CD4-positive, alpha-beta T cell treated with Interleukin-6 for 4 hours (primary cell): ENCODE measurements around the gene PARD3.

Experiments used
- DNase-seq: peaks from one replicate; pipeline ENCODE4 v3.0.0-alpha.2; 2020; ENCODE audit warnings: mixed read lengths

Gene PARD3

DNA sequence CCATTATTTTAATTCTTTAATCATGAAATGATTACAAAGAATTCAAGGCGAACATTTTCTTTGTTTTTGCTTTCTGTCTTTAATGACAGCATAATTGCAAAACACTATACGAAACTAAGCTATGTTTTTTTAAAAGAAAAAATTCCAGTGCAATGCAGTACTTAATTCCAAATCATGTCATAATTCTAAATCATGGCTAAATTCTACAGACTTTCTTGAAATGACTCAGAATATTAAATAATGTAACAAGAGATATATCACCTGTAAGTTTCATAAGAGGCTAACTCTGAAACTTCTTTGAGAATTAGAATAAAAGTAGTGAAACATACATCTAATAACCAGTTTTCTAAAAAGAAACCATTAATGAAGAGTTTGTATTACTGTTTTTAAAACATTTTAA, 671.6 kb downstream of the PARD3 start:
- no peak for DNase-seq

DNA sequence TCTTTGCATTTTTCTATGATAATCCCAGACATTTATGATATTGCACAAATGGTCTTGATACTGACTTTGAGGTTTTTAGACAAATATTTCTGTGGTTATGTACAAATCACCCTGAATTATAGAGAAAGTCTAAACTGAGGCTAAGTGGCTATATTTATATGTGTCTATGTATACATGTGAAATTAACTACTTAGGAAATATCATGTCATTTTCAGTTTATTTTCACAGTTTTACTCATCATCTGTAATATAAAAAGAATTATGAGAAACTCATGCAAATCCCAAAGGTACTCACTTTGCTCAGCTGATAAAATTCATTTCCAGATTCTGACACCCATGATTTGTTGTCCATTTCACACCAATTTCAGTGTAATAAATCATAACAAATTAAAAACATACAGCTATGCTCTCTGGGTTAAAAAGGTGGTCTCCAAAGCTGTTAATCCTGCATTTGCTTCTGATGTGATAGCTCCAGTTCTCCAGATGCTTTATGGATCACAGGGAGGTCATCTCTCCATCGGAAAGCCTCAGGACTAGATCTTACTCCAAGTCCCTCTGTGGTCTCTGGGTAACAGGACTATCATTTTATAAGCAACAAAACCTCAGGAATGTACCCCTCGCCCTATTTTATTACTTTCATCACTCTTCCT, 673.9 kb downstream of the PARD3 start:
- DNase-seq: no peak

GRCh38 chr10:34139559-34139958, 675.5 kb downstream of the PARD3 start:
- no peak for DNase-seq

DNA sequence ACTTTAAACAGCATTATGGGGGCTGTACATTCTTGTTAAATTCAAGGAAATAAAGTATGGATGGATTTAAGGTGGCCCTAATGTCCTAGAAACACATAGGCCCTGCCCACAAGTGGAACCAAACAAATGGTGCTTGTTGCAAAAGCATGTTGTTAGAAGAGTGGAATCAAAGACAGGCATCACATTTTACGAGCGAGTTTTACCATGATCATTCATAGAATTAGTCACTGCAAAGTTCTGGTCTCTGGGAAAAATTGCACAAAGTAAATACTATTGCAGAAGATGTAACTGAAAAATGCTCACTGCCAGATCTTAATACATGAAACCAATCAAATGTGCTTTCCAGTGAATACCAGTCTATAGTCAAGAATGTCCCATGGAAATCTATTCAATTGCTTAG, 677.1 kb downstream of the PARD3 start:
- DNase-seq: no peak

DNA sequence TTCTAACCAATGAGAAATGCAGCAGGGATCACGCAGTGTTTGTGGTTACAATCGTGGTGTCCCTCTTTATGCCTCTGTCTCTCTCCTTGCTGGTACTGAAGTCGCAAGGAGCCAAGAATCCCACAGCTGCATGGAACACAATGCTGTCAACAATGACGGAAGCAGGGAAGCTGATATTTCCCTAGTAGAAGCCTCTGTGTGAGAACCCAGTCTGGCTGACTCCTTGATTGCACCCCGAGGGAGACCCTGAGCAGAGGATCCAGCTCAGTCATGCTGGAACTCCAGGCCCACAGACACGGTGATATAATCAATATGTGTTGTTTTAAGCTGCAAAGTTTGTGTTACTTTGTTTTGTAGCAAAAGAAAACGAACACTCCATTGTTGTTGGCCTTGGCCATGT, 677.9 kb downstream of the PARD3 start:
- no peak for DNase-seq

GRCh38 chr10:34135515-34135914, 679.6 kb downstream of the PARD3 start:
- DNase-seq: no peak

DNA sequence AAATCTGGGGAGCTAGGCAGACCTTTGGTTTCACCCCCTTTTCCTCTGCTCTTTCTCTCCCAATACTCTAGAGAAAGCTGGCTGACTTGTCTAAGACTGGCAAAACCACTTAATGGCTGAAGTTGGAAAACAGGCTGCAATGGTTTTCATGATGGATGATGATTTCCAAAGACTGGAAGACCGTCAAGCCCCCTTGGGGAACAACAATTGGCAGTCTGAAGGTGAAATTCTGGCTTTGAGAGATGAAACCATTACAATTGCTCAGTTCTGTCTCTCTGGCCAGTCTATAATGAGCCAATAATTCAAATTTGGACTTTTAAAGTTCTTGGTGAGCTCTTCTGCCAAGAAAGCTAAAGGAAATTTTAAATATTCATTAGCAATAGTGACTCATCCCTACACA, 680.5 kb downstream of the PARD3 start:
- no peak for DNase-seq

DNA sequence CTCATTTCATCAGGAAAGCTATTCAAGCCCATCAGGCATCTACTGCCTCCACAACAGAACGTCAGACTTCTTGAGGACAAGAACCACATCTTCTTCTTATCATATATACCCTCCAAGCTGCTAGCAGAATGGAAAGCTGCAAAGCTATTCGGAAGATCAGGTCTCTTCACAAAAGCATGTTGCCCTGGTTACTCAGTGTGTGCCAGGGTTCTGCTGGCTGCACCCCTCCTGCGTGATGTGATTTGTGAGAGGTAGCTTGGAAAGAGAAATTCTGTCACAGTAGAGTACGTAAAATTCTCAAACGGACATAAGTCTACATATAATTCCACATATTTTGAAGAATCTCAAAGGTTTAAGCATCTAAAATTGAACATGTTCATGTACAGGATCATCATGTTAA, 681.7 kb downstream of the PARD3 start:
- DNase-seq: no peak

DNA sequence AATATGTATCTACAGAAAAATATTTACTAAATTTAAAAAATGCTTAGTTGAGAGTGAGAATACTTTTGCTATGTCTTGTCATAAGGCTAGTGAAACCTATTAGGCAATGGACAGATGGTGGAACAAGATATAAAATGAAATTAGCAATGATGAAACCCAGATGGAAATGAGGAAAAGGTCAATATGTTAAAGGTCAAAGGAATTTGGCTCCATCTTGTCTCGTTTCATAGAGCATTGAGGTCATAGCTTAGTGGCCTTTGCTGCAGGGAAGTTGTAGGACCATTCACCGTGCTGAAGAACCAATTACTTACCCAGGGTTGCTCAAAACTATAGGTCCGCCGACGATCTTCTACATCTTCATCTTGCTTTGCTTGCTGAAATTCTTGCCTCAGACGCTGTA, 683.9 kb downstream of the PARD3 start:
- DNase-seq: no peak

DNA sequence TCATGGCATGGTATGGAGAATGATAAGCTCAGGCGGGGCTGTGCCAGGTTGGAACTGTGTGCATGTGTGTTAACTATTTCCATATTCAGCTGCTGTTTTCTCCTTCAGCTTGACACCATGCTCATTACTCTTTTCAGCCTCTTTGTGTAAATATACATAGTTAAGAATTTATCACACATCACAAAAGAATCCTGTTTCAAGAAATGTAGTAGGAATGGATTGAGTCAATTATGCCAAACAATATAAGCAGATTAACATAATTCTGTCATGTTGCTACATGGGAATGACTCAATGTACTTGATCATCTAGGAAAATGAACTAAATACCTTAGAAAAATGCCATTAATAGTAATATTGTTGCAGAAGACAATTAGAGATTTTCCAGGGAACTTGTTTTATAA, 687.4 kb downstream of the PARD3 start:
- DNase-seq: no peak

DNA sequence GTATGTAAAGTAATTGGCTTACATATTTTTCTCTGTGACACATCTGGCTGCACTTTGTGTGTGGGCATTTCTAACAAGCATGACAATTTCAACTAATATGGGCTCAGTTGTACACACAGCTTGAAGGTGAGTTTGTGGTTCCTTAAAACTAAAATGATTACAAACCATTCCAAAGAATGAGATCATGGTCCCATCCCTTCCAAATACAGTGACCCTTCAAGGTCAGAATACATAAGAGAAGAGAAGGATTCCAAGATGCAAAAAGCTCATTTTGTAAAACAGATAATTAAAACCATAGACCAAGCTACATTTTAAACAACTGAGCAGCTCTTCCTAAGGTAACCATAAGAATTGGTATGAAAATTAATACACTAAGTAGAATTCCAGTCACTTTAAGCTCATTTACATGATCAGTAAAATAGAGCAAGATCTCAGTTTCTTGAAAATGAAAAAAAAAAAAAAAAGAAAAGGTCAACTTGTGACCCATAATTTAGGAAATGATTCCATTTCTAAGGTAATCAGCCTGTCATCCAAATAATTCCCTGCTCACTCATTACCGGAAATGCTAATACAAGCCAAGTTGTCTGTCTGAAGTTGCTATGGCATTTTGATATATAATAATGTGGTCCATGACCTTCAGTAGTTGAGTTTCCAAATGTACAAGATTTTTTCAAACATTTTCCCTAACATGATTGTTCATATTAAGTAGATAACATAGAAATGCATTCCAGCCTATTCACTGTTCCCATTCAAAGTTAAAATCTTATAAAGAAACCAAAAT, 688.5 kb downstream of the PARD3 start:
- no peak for DNase-seq

- DNase-seq: no peak
Measured at GRCh38 chr10:34125702-34126101, 689.4 kb downstream of the PARD3 start.

DNA sequence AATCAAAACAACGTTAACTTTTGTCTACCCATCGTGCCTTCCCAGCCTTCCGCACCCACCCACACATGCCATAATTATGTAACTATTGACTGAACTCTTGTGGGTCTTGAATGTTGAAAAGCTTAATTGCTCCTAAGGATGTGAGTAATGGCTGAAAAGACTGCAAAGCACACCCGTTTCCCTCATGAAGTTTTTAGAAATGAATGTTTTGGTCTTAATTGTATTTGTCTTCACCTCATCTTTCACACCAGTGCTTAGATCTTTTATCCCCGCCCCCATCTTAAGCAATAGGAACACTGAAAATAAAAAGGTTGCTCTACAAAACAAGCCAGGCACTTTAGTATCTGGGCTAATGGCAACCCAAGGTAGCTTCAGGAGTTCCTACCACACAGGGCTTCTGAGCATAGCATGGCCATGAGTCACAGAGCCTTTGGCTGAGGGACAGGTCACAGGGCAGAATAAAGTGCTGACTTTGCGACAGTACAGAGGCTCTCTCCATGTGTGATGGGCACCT, 690.5 kb downstream of the PARD3 start:
- no peak for DNase-seq

- DNase-seq: no peak
Measured at GRCh38 chr10:34121781-34122622, 693.1 kb downstream of the PARD3 start.

DNA sequence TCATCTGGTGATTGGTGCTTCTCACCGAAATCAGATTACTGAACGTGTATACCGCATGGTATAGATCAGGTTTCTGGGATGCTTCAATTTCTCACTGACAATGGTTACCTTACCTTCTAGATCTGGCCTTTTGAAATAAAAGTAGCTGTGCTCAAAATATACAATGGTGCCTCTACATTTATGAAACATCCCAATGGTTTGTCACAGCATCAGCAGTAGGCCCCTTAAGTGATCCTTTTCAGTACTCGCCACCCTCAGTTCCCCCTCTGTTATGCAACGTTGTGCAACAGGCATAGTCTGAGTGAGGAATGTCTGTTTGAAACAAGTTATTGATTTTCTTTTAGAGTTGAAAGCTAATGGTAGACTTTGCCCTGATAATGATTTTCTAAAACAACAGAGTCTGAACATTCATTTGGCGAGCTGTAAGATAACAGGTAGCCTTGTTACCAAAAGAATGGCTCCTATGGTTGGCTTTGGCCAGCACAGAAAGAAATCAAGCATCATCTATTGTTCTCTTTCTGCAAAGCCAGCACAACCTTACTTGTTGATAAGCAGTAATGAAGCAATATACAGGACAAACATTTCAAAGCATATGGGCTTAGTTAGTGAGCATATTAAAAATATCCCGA, 693.9 kb downstream of the PARD3 start:
- DNase-seq: no peak

GRCh38 chr10:34119456-34119855, 695.6 kb downstream of the PARD3 start:
- DNase-seq: no peak

DNA sequence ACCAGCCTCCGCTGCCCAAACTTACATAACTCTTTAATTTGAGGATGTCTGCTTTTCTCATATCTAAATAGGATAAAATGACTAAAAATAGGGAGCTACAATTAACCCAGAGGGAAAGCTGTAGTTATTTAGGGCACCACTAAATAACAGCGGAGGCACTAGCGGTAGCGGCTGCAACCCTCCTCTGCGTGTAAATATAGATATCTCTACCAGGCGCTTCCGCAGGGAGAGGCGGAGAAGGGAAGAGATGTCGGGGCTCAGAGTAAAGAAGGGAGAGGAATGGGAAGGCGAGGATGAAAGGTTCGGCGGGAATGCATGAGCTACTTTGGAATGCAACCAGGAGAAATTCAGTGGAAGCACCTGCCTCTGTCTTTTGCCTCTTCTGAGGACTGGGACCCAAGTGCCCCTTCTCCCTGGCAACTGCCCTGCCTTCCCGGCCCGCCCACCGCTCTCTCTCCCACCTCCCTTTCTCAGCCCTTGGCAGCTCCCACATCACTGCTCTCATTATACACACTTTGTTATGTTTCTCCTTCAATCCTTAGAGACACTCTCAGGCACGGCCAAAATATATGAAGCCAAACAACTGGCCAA, 698.3 kb downstream of the PARD3 start:
- DNase-seq: no peak

DNA sequence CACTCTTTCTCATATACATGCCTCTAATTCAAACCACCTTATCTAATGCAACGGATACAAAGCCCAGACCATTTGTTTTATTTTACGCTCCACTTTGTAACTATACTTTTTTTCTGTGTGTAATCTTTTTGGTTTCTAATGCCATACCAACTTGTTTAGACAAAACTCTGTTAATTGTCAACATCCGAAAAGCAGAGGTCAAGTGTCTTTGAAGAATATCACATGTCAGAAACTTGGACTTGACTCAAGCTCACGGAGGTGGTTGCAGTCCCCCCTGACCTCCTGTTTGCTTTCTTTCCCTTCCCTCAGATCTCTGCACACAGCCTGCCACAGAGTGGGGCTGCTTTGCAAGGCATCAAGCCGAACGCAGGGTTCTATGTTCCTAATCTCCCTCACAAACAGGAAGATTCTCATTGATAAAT, 698.9 kb downstream of the PARD3 start:
- DNase-seq: no peak

DNA sequence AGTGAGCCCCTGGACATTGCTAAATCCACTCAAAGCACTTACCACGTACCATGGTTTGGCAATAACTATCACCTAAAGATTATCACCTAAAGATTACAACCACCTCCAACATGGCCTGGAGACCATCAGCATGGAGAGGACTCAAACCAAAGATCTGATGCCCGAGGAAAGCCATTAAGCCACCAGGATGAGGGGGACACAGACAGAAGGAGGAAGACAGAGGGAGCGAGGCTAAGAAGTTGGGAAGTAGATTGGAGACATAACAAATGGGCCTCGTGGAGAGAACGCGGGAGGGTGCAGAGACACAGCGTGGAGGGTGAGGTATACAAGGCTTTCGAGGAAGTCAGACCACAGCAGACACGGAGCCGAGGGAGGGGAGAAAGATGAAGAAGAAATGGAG, 700.2 kb downstream of the PARD3 start:
- DNase-seq: no peak

GRCh38 chr10:34113504-34114225, 701.4 kb downstream of the PARD3 start:
- DNase-seq: no peak

DNA sequence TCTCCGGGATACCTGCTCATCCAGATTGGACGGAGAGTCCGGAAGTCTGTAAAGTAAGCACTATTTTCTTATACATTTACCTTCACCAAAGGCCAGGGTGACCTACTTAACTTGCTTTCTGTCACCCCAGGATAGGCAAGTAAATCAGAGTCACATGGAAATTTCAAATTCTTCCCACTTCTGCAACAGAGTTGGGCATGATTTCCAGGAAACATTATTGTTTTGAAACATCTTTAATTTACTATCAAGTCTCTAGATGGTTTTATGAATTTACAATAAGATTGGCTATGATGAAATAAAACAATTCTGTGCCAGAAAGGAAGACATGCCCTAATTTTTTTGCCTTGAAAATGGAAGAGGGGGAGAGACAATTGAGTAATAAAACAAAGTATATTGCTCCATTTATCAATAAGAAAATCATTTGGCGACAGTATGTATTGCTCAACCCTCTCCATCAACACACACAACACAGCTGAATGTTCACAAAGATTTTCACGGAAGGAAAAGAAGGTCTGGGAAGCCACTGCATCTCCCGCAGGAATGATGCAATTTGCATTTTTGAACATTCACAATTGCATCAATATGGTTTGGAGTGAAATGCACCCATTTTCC, 702.8 kb downstream of the PARD3 start:
- no peak for DNase-seq

GRCh38 chr10:34111179-34111578, 703.9 kb downstream of the PARD3 start:
- DNase-seq: no peak
